Measurements from ENCODE around the gene SORBS1.

DNA sequence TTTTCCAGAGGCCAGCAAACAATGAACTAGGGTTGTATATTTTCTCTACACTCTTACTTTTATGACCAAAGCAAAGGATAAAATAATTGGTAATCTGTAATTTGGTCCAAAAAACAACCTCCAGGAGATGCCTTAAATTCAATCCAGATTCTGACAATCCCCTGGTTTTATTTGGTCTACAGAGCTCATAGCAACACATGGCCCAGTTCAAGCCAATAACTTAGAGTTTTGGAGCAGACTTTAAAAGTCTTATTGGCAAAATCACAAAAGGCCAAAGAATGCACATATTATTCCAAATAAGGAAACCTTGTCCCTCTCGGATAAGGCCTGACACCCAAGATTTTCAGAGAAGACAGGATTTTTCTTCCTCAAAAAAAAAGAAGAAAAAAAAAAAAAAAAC is 51.9 kb downstream of the SORBS1 start:
- TF ChIP-seq, protein P1, sequence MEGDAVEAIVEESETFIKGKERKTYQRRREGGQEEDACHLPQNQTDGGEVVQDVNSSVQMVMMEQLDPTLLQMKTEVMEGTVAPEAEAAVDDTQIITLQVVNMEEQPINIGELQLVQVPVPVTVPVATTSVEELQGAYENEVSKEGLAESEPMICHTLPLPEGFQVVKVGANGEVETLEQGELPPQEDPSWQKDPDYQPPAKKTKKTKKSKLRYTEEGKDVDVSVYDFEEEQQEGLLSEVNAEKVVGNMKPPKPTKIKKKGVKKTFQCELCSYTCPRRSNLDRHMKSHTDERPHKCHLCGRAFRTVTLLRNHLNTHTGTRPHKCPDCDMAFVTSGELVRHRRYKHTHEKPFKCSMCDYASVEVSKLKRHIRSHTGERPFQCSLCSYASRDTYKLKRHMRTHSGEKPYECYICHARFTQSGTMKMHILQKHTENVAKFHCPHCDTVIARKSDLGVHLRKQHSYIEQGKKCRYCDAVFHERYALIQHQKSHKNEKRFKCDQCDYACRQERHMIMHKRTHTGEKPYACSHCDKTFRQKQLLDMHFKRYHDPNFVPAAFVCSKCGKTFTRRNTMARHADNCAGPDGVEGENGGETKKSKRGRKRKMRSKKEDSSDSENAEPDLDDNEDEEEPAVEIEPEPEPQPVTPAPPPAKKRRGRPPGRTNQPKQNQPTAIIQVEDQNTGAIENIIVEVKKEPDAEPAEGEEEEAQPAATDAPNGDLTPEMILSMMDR (IDR thresholded peaks at IDR 0.05) = no peak
- no peak for TF ChIP-seq POLR2A (IDR thresholded peaks at IDR 0.05)

All from suprapubic skin (tissue), 3 donors.